GM21529 (cell line): ENCODE data around the gene TMEM255A.

Source experiments
- ATAC-seq: cut with Tn5 transposase; IDR thresholded peaks from one replicate; pipeline ENCODE4 v1.9.1; 2021; ENCODE audit not compliant: unreplicated experiment

Gene TMEM255A

GRCh38 chrX:120308959-120309872 lies 2.0 kb downstream of the TMEM255A start:
- peak; percentile 95 for ATAC-seq

DNA sequence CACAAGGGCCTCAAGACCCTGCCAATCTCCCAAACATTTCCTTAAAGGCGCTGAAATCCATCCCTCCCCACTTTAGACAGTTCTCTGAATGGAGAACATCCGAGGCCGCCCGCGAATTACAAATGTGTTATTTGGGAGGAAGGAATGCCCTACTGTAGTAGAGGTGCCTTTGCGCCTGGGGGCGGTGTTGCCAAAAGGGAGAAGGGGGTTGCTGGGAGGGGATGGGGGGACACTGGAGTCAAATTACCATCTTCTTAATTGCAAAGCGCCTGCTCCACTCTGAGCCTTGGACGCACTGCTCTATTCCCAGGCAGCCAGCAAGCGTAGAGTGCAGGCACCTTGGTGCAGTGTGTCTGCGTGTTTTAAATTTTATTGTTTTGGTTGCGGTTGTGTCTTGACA lies 2.7 kb downstream of the TMEM255A start:
- no peak for ATAC-seq

DNA sequence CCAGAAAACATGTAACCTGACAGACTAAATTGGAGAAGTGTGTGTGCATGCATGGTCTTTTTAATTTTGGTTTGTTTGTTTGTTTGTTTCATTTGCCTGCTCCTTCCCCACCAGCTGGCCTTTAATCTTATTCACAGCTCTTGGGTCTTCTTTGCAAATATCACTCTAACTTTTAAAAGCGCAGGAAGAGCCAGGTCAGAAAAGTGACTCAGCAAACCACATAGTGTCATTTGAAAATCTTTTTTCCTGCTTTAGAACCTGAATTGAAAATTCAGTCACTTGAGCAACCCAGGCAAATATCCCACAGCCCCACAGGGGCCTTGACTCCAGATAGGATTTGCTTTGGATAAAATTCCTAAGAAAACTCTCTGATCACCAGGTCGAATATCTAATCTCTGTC lies 4.6 kb downstream of the TMEM255A start:
- no peak for ATAC-seq

- ATAC-seq, result no peak
Observed at GRCh38 chrX:120305531-120306141, 5.6 kb downstream of the TMEM255A start.

- ATAC-seq, result no peak
Observed at GRCh38 chrX:120304256-120304655, 7.0 kb downstream of the TMEM255A start.

DNA sequence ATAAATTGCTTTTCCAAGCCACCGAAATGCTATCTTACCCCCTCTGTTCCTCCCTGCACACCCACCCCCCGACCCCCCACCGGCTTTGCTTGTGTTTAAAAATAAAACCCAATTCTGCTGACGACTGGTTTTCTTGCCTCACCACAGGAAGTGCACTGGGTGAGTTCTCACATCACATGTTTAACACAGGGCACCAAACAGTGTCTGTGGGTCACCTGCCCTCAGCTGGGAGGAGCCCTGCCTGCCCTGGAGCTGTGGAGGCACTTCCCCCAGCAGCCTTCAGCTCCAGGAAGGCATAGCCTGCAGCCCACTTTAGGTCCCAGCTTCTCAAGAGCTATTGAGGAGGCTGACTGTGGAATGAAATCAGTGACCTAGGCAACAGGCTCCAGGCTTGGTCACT lies 8.8 kb downstream of the TMEM255A start:
- peak; percentile 94 for ATAC-seq

- ATAC-seq, result no peak
Observed at GRCh38 chrX:120301960-120302359, 9.3 kb downstream of the TMEM255A start.

GRCh38 chrX:120301497-120301896 lies 9.8 kb downstream of the TMEM255A start:
- ATAC-seq, result no peak

DNA sequence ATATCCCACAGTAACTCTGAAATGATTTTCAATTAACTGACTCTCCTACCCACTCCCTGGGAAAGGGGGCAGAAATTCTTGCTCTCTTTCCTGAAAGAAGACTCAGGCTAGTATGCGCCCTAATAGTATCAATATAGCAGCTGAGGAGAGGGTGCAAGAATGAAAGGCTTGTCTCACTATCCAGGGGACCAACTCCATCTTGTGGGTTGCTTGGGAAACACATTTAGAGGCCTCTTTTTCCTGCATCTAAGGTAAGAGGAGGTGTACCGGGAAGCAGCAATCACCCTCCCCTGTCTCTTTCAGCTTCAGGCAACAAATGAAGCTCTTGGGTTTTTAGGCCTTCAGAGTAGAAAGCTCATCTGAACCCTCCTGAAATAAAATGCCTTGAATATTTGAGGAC lies 11.3 kb downstream of the TMEM255A start:
- no peak for ATAC-seq

- ATAC-seq, result no peak
Observed at GRCh38 chrX:120297923-120298322, 13.3 kb downstream of the TMEM255A start.

GRCh38 chrX:120294651-120295050 lies 16.6 kb downstream of the TMEM255A start:
- no peak for ATAC-seq

DNA sequence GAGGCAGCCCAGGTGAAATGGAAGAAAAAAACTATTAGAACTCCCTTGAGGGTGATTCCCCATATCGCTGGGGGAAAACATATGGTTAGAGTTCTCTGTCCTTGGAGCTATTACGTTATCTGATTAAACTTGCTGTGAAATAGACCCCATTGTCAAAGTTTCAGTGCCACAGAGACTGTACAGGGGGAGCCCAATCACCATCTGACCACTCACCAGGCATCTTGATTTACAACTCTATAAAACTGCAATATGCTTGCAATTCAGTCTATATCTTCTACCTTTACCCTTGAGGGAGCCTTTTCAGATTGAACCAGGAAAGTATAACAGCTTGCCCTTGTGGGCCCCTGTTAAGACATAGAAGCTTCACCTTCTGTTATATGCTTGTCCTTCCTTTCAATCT lies 18.2 kb downstream of the TMEM255A start:
- no peak for ATAC-seq

DNA sequence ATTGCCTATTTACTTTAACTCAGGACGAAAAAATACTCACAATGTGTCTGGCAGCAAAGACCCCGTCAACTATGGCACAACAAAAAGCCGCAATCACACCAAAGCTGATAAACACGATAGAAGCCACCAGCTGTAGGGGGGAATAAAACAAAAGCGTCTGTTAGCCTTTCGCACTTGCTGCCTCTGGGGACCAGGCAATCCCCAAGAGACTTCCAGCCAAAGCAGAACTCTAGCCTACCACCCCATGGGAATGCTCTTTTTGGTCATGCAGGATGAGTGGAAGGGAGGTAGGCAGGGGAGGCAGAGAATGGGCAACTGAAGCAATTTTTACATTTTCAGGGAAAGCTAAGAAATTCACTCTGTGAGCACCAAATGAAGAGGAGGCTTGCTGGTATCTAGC lies 20.1 kb downstream of the TMEM255A start:
- no peak for ATAC-seq

- no peak for ATAC-seq
Observed at GRCh38 chrX:120290107-120290506, 21.2 kb downstream of the TMEM255A start.

GRCh38 chrX:120287513-120288112 lies 23.6 kb downstream of the TMEM255A start:
- peak; percentile 73 for ATAC-seq

GRCh38 chrX:120286733-120287512 lies 24.3 kb downstream of the TMEM255A start:
- ATAC-seq, result peak; percentile 46

GRCh38 chrX:120282697-120283096 lies 28.6 kb downstream of the TMEM255A start:
- ATAC-seq, result no peak

- no peak for ATAC-seq
Observed at GRCh38 chrX:120281761-120282160, 29.5 kb downstream of the TMEM255A start.

- ATAC-seq, result no peak
Observed at GRCh38 chrX:120281021-120281624, 30.1 kb downstream of the TMEM255A start.

GRCh38 chrX:120274958-120275357 lies 36.3 kb downstream of the TMEM255A start:
- ATAC-seq, result no peak

DNA sequence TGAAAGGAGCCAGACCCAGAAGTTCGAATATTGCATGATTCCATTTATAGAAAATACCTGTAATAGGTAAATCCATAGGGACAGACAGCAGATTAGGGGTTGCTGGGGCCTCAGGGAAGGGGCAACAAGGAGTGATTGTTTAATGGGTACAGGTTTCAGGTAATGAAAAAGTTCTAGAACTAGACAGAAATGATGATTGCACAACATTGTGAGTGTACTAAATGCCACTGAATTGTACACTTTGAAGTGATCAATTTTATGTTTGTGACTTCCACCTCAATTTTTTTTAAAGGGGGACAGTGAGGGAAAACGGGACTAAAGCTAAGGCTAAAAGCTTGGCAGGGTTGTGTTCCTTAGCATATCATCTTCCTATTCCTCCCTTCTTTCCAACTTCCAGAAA lies 37.1 kb downstream of the TMEM255A start:
- no peak for ATAC-seq
